Gastrocnemius medialis (tissue), 4 donors: ENCODE results near the gene PTPRN2. TPM values are rescaled to one million over a fixed set of nuclear protein-coding genes. Genes with fewer than 3 reads are reported as not detected.

Source experiments
- ATAC-seq, 2 donors: fragments of 150-250 bp; one replicate each; pipeline ENCODE4 v1.9.1; 2016
- DNase-seq, 2 donors: peaks; one replicate each; pipeline ENCODE4 v3.0.0-alpha.2; 2019
- H3K27ac ChIP-seq, 4 donors: fragments of 200-600 bp; sonication (generic); 1 replicate in 1 of 4; 2 replicates in 3 of 4; pipeline ENCODE4 v1.5.1; 2016 to 2018; ENCODE audit warnings: mild to moderate bottlenecking in 2 of 4, moderate library complexity in 1 of 4
- H3K27me3 ChIP-seq, 3 donors: fragments of 200-600 bp; sonication (generic) in 2 of 3; 1 replicate in 1 of 3; 2 replicates in 2 of 3; pipeline versions ENCODE4 v1.5.1 to v1.6.0; 2016 to 2019; ENCODE audit warnings: mild to moderate bottlenecking in 1 of 3, moderate library complexity in 1 of 3
- H3K36me3 ChIP-seq, 2 donors: fragments of 200-600 bp; sonication (generic) in 1 of 2; one replicate each; pipeline ENCODE4 v1.5.1; 2017 to 2018
- H3K4me1 ChIP-seq, 2 donors: fragments of 200-600 bp; sonication (generic) in 1 of 2; one replicate each; pipeline ENCODE4 v1.5.1; 2016 to 2017; ENCODE audit warnings: mild to moderate bottlenecking in 2 of 2
- H3K4me3 ChIP-seq, 4 donors: fragments of 200-600 bp; sonication (generic) in 3 of 4; 1 replicate in 1 of 4; 2 replicates in 3 of 4; pipeline ENCODE4 v1.5.1; 2016 to 2019; ENCODE audit warnings: mild to moderate bottlenecking in 2 of 4
- H3K9me3 ChIP-seq, 3 donors: fragments of 200-600 bp; sonication (generic) in 2 of 3; 1 replicate in 1 of 3; 2 replicates in 2 of 3; pipeline ENCODE4 v1.5.1; 2016 to 2019
- POLR2A ChIP-seq, 2 donors: fragments of 450-650 bp; IDR thresholded peaks; one replicate each; pipeline ENCODE4 v1.6.1; 2017; ENCODE audit warnings: antibody characterized with exemption in 2 of 2, mild to moderate bottlenecking in 2 of 2, moderate library complexity in 2 of 2
- in situ Hi-C, 4 donors: fragments of 200-750 bp; cut with MboI; loops; one replicate each; pipeline versions ENCODE4 v1.15.0 to v1.8.0; 2017; ENCODE audit warnings: low sequenced_read_pairs in 4 of 4
- intact Hi-C: fragments of 100-400 bp; cut with DNase I; formaldehyde crosslinking; loops from one replicate; pipeline ENCODE4 v1.15.1; 2023; ENCODE audit warnings: low total_unique reads
- total RNA-seq, 4 donors: library from RNA; depleted of rRNA; stranded (reverse); fragments of >200 nt; gene quantifications; one replicate each; pipeline versions ENCODE4 v1.1.0 to v1.2.3, GENCODE V29; 2016
- TF ChIP-seq, protein P1 (sequence below), 5 experiments: fragments of 450-650 bp in 3 of 5; fragments of 200-600 bp in 2 of 5; sonication (generic) in 2 of 5; IDR thresholded peaks in 4 of 5; conservative IDR thresholded peaks in 1 of 5; 1 replicate in 4 of 5; 2 replicates in 1 of 5; pipeline ENCODE4 v1.5.1; 2016 to 2019; ENCODE audit warnings: antibody characterized with exemption in 5 of 5, mild to moderate bottlenecking in 3 of 5, moderate library complexity in 3 of 5

The PTPRN2 gene
- total RNA-seq, 4 donors from 2014 or later = 0.66 to 0.85 (median 0.81) TPM

DNA sequence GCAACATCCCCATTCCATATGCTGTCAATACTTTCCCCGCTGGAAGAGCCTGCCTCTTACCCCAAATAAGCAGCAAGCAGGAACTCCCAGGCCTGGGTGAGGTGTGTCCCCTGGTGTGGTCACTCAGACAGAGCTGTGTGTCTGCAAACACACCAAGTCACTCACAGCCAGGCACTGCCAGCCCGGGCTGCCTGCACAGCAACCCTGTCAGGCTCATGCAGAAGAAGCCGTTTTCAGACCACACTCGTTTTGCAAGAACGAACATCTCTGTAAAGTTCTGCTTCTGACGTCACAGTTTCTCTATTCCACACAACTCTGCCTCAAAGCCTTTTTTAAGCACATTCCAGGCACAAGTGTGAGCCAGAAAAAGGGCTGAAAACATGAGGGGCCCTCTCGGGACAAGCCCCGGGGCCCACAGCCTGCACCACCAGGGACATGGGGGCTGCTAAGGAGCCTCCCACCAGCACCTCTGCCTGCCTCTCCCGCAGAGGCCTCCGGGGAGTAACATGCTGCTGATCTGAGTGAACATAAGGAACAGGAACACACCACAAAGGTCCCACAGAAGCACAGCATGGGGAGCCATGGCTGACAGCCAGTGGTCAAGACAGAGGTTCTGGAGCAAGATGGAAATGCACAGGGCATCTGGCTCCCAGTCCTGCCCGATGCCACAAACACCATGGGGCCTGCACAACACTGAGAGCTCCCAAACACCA lies 11.4 kb downstream of the PTPRN2 start:
- Histone ChIP-seq H3K4me1 (no peaks in the 10 kb centered on the region), H3K27me3 (peaks cover 0 to 8% (median 6%) of the 10 kb centered on the region in 3 donors), H3K27ac (no peak overlapping the region), H3K9me3 (no peaks in the 10 kb centered on the region), H3K36me3 (no peaks in the 10 kb centered on the region), H3K4me3 (no peak overlapping the region)
- ATAC-seq (no peak), DNase-seq (no peak)
- TF ChIP-seq POLR2A (IDR thresholded peaks at IDR 0.05) = no peak
- TF ChIP-seq, protein P1, sequence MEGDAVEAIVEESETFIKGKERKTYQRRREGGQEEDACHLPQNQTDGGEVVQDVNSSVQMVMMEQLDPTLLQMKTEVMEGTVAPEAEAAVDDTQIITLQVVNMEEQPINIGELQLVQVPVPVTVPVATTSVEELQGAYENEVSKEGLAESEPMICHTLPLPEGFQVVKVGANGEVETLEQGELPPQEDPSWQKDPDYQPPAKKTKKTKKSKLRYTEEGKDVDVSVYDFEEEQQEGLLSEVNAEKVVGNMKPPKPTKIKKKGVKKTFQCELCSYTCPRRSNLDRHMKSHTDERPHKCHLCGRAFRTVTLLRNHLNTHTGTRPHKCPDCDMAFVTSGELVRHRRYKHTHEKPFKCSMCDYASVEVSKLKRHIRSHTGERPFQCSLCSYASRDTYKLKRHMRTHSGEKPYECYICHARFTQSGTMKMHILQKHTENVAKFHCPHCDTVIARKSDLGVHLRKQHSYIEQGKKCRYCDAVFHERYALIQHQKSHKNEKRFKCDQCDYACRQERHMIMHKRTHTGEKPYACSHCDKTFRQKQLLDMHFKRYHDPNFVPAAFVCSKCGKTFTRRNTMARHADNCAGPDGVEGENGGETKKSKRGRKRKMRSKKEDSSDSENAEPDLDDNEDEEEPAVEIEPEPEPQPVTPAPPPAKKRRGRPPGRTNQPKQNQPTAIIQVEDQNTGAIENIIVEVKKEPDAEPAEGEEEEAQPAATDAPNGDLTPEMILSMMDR (IDR thresholded peaks at IDR 0.05 in 4 of 5, conservative IDR thresholded peaks at IDR 0.05 in 1 of 5) = no peak
- intact Hi-C loops (no loop called here), in situ Hi-C loops (no loop called here)

DNA sequence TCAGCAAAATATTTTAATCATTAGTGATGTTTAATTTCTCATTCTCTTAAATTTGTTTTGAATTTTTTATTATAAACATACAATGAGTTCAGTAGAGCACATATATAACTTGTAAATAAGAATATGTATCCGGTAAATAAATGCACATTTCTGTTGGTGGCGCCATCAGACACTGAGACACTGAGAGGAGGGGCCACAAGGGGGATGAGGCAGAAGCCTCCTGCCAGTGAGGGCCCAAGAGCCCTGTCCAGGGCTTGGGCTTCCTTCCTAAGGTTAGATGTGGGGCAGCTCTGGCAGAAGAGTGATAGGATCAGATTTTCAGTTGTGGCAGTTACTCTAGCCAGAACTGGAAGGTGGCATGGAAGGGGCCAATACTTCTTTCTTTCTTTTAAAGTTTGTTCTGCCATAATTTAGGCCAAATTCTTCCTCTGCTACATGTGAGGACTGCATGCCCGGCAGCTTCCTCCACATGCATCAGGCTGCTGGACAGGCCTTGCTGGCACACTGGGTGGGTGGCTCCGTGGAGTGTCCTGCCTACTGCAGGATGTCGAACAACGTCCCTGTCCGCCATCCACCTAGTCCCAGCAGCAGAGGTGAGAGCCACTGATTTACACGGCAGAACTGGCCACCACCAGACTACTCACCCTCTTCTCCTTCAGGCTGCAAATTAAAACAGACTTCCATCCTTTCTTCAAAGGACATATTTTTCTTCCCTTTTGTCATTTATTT lies 13.2 kb downstream of the PTPRN2 start:
- Histone ChIP-seq H3K4me3 (no peak overlapping the region), H3K9me3 (no peaks in the 10 kb centered on the region), H3K36me3 (no peaks in the 10 kb centered on the region), H3K27me3 (peaks cover 3 to 12% (median 9%) of the 10 kb centered on the region in 3 donors), H3K4me1 (no peaks in the 10 kb centered on the region), H3K27ac (no peak overlapping the region)
- no peak for DNase-seq
- intact Hi-C loops = no loop called here
- in situ Hi-C loops = no loop called here
- no peak for ATAC-seq
- TF ChIP-seq, protein P1 (IDR thresholded peaks at IDR 0.05 in 4 of 5, conservative IDR thresholded peaks at IDR 0.05 in 1 of 5) = no peak
- TF ChIP-seq POLR2A (IDR thresholded peaks at IDR 0.05) = no peak

DNA sequence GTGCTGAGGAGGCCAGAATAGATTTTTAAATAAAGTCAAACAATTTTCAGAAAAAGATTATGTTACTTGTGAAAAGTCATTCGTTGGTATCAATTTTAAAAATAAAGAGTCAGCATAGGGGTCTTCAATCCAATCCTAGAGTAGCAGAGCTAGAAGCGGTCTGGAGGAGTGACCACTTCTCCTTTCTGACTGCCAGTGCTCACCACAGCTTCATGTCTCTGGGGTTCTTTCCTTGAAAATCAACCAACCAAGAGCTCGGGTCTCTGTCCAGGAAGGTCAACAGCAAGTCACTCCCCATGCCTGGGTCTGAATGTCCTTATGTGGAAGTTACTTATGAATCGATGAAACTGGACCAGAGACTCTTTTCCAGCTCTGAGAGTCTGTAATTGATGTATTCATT lies 14.3 kb downstream of the PTPRN2 start:
- no peaks in the 10 kb centered on the region for H3K9me3 ChIP-seq
- H3K27ac ChIP-seq = no peak overlapping the region
- H3K36me3 ChIP-seq = no peaks in the 10 kb centered on the region
- intact Hi-C loops = no loop called here
- DNase-seq (no peak), ATAC-seq (no peak)
- TF ChIP-seq, protein P1 (IDR thresholded peaks at IDR 0.05 in 4 of 5, conservative IDR thresholded peaks at IDR 0.05 in 1 of 5) = no peak
- TF ChIP-seq POLR2A (IDR thresholded peaks at IDR 0.05) = no peak
- H3K4me3 ChIP-seq = no peak overlapping the region
- H3K4me1 ChIP-seq = no peaks in the 10 kb centered on the region
- H3K27me3 ChIP-seq = peaks cover 11 to 24% (median 17%) of the 10 kb centered on the region in 3 donors
- in situ Hi-C loops = no loop called here

DNA sequence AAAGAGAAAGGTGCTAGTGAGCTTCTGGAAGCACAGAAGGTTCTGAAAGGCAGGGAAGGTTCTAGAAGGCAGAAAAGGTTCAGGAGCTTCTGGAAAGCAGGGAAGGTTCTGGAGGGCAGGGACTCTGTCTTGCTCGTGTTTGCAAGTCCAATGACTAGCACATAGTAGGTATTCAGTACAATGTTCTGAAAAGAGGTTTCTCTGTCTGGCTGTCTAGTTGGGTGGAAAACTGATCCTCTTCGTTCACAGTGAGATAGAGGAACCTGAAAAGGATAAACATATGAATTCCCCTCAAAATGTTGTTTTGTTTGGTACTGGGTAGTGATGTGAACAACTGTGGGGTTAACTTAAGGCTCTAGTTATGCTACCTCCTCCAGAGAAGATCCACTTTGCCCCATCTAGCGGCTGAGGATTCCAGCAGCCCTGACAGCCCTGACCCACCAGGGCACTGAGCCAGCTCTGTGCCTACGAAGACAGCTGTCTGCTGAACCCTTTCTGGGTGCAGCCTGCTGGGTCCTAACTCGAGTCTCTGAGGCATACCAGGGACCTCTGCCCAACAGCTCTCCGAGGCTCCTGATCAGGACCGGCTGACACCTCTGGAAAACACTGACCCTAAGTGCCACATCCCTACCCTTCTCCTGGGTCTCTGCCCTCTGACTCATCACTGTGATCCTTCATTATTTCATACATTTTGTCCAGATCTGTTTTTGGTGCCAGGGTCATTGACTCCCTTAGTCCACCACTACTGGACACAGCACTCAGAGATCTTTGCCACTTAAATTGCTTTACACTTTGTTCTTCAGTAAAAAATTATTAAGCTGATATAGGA lies 15.4 kb downstream of the PTPRN2 start:
- Histone ChIP-seq H3K9me3 (no peaks in the 10 kb centered on the region), H3K4me3 (no peak overlapping the region), H3K4me1 (no peaks in the 10 kb centered on the region), H3K27me3 (peaks cover 11 to 26% (median 17%) of the 10 kb centered on the region in 3 donors), H3K27ac (no peak overlapping the region), H3K36me3 (no peaks in the 10 kb centered on the region)
- DNase-seq (no peak), ATAC-seq (no peak)
- intact Hi-C loops = no loop called here
- TF ChIP-seq, protein P1 (IDR thresholded peaks at IDR 0.05 in 4 of 5, conservative IDR thresholded peaks at IDR 0.05 in 1 of 5) = no peak
- no peak for TF ChIP-seq POLR2A (IDR thresholded peaks at IDR 0.05)
- in situ Hi-C loops = no loop called here
